AG09309 (cell line): Measurements from ENCODE around the gene CRY1.

Experiments
- DNase-seq: peaks from one replicate; pipeline ENCODE4 v3.0.0-alpha.2; 2010; ENCODE audit warnings: low read depth
- H3K4me3 ChIP-seq: 2 replicates; pipeline ENCODE4 v1.5.1; 2011; ENCODE audit warnings: mild to moderate bottlenecking, low read depth, low read length, moderate library complexity; ENCODE audit not compliant: control insufficient read depth
- TF ChIP-seq, protein P1 (sequence below): IDR thresholded peaks from 2 replicates; pipeline ENCODE4 v1.5.1; 2011; ENCODE audit warnings: mild to moderate bottlenecking, low read depth, low read length, inconsistent platforms; ENCODE audit not compliant: insufficient read depth, control insufficient read depth; ENCODE audit errors: missing control alignments

CRY1 gene

DNA sequence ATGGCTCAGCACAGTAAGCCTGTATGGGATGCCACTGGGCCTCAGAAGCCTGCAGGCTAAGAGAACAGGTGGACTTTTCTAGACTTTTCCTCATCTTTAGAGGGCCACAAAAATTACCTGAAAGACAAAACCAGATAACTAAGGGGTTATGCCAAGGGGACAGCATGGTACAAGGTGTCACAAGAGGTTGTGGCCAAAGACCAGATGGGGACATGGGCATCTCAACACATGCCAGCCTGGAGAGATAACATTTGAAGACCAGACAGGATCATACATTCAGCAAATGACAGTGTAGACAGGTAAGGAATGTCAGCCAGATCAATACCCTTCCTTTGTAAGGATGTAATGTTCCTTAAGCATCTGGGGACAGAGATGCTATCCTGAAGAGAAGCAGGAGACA is 8.9 kb upstream of the CRY1 start:
- TF ChIP-seq, protein P1, sequence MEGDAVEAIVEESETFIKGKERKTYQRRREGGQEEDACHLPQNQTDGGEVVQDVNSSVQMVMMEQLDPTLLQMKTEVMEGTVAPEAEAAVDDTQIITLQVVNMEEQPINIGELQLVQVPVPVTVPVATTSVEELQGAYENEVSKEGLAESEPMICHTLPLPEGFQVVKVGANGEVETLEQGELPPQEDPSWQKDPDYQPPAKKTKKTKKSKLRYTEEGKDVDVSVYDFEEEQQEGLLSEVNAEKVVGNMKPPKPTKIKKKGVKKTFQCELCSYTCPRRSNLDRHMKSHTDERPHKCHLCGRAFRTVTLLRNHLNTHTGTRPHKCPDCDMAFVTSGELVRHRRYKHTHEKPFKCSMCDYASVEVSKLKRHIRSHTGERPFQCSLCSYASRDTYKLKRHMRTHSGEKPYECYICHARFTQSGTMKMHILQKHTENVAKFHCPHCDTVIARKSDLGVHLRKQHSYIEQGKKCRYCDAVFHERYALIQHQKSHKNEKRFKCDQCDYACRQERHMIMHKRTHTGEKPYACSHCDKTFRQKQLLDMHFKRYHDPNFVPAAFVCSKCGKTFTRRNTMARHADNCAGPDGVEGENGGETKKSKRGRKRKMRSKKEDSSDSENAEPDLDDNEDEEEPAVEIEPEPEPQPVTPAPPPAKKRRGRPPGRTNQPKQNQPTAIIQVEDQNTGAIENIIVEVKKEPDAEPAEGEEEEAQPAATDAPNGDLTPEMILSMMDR = no peak
- no peak for DNase-seq
- H3K4me3 ChIP-seq = no peak overlapping the region

DNA sequence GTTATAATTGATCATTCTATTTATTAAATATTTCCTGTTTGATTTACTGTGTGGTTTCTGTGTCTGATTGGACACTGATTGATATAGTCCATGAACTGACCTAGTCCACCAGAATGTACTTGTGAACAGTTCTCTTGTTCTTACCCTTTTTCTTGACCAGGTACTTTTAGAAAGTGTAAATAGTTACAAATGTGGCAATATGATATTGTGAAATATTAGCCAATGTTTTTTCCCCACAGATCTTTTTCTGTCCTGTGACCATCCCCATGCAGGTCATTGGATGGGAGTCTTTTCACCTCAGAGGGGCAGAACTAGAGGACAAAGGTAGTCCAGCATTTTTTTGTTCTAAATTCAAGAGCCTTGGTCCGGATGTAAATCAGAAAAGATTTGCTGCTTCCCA is 8.3 kb upstream of the CRY1 start:
- no peak overlapping the region for H3K4me3 ChIP-seq
- no peak for DNase-seq
- TF ChIP-seq, protein P1 = no peak

DNA sequence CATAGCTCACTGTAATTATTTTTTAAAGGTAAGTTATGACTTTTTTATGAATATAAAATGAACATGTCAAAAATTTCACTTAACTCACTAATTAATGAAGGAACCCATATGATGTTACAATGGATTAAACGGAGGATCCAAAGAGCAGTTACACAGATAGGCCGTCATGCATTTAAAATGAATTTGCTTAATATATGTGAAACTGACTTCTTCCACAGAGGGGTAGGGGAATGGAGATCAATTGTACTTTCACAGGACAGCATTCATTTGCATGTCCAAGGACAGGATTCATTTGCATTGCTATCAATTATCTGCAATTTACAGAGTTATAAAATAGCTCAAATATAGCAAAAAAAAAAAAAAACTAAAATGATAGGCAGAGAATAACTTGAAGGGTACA is 6.6 kb upstream of the CRY1 start:
- no peak overlapping the region for H3K4me3 ChIP-seq
- DNase-seq = no peak
- TF ChIP-seq, protein P1 = no peak

DNA sequence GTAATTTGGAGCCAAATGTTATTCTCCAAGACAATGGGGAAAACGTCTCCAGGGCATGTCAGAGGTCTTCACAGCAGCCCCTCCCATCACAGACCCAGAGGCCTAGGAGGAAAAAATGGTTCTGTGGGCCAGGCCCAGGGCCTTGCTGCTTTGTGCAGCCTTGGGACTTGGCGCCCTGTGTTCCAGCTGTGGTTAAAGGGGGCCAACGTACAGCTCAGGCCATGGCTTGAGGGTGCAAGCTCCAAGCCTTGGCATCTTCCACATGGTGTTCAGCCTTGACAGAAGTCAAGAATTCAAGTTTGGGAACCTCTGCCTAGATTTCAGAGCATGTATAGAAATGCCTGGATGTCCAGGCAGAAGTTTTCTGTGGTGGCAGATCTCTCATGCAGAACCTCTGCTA is 3.2 kb upstream of the CRY1 start:
- H3K4me3 ChIP-seq = no peak overlapping the region
- TF ChIP-seq, protein P1 = no peak
- DNase-seq = no peak

DNA sequence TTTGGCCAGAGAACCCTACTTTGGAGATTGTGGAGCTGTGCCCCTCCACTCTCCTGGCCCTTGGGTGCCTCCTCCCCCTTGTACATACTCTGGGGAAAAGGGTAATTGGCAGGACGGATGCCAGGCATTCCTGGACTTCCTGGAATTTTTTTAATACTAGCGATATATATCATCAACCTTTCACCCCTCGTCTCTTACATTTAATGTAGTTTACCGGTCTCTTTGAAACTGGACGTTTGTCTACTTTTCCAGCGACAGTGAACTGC is 767 bp upstream of the CRY1 start:
- TF ChIP-seq, protein P1 = no peak
- H3K4me3 ChIP-seq = peak overlapping the region; percentile 86
- no peak for DNase-seq

DNA sequence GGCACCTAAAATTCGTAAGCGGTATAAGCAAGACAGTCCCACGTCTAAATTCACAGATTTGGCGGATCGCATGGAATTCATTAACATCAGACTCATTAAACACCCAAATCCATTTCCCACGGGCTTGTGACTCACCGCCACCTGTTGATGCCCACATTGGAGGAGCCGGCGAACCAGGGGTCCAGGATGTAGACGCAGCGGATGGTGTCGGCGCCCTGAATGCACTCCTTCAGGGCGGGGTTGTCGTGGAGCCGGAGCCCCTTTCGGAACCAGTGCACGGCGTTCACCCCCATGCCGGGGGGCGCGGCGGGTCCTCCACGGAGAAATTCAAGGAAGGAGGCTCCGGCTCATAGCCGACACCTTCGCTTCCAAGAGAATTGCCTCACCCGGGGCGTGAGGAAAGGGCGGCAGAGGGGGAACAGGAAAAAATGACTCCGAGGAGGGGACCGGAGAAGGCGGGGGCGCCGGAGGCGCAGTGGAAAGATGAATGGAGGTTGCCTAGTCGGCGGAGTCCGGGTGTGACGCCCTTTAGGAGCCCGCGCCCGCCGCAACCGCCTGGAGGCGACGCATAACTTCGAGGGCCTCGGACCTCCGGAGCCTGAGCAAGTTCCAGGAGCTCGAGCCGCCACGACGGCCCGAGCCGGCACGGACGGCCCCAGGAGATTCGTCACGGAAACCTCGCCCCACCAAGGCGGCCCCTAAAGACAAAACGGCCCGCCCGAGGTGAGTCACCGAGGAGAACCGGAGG is 506 bp downstream of the CRY1 start:
- TF ChIP-seq, protein P1 = peak; percentile 11
- DNase-seq = no peak
- peak overlapping the region; percentile 86 for H3K4me3 ChIP-seq
